T-helper 2 cell treated with Interferon-gamma antibody and Interleukin-4, amounts not matched to agents 100 ng/mL and 5 ng/mL, for 36 hours (primary cell): ENCODE results near the gene ADM2. TPM values are rescaled to one million over a fixed set of nuclear protein-coding genes. Genes with fewer than 3 reads are reported as not detected.

Source experiments
- intact Hi-C: fragments of 100-400 bp; cut with micrococcal nuclease; formaldehyde crosslinking; loops from one replicate; pipeline ENCODE4 v1.15.1; 2023
- total RNA-seq: library from RNA; stranded (reverse); gene quantifications from 2 replicates; pipeline ENCODE4 v1.2.3, GENCODE V29; 2022

The ADM2 gene
- total RNA-seq, 1 donor from 2014 or later = 2.5 TPM

DNA sequence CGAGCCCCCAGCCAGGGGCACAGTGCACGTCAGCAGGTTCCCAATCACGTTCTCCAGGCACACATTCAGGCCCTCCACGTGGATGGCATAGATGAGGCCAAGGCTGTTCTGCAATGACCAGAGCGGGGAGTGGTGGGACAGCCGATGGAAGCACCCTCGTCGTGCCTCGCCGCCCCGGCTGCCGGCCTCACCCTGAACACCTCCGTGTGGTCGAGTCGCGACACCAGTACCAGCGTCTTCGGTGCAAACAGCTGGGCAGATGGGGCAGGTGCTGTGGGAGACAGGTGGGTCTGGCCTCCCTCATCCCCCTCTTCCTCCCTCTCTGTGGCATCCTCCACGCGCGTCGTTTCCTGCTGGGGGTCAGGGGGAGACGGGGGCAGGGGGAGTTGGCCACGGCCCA is 14.0 kb upstream of the ADM2 start:
- intact Hi-C loops = no loop called here

- intact Hi-C loops = no loop called here
These were observed 13.4 kb upstream of the ADM2 start for GRCh38 chr22:50467773-50468440.

DNA sequence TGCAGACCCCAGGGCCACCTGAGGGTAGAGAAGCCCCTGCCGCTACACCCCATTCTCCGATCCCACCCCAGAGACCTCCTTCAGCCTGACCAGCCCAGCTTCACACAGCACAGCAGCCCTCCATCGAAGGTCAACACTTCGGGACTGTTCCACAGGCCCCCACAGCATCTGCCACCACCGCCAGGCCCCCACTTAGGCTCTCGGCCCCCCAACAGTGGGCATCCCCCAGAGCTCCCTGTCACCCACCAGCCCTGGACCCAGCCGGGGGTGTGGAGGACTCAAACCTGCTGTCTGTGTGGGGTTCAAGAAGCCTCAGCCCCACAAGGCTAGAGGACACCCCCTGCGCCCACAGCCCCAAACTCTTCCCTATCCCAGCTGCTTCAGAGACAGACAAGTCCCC is 12.7 kb upstream of the ADM2 start:
- intact Hi-C loops = no loop called here

GRCh38 chr22:50469377-50470305 is 11.7 kb upstream of the ADM2 start:
- intact Hi-C loops = loop anchor here (2.0 to 5.0 kb wide), 2 partner anchors 127 to 151 kb away; partner anchors contain the start of gene PPP6R2

GRCh38 chr22:50470491-50470890 is 10.9 kb upstream of the ADM2 start:
- intact Hi-C loops = loop anchor here (2.0 to 5.0 kb wide), 2 partner anchors 128 to 150 kb away; partner anchors contain the start of gene PPP6R2

GRCh38 chr22:50471197-50471847 is 10.0 kb upstream of the ADM2 start:
- intact Hi-C loops = loop anchor here (2.0 to 5.0 kb wide), 2 partner anchors 129 to 149 kb away; partner anchors contain the start of gene PPP6R2

- intact Hi-C loops = loop anchor here (2.0 to 5.0 kb wide), 2 partner anchors 130 to 149 kb away; partner anchors contain the start of gene PPP6R2
These were observed 9.4 kb upstream of the ADM2 start for GRCh38 chr22:50471962-50472361.

DNA sequence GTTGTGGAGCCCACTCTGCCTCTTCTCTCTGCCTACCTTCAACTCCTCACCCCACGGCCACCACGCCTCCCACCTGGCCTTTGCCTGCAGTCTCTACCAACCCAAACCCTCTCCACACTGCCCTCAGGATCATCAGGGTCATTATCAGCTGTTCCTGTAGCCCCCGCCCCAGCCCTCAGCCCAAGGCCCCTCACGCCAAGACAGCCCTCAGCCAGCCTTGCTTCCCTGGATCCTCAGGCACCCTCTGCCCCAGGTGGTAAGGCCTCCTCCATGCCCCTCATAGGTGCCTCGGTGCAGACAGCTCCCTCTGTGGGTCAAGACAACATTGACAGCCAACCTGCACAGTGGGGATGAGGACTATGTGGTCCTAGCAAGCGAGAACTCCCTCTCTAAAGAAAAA is 8.3 kb upstream of the ADM2 start:
- intact Hi-C loops = loop anchor here (5.0 kb wide), 1 partner anchor 131 kb away; the partner anchor contains the start of gene PPP6R2

DNA sequence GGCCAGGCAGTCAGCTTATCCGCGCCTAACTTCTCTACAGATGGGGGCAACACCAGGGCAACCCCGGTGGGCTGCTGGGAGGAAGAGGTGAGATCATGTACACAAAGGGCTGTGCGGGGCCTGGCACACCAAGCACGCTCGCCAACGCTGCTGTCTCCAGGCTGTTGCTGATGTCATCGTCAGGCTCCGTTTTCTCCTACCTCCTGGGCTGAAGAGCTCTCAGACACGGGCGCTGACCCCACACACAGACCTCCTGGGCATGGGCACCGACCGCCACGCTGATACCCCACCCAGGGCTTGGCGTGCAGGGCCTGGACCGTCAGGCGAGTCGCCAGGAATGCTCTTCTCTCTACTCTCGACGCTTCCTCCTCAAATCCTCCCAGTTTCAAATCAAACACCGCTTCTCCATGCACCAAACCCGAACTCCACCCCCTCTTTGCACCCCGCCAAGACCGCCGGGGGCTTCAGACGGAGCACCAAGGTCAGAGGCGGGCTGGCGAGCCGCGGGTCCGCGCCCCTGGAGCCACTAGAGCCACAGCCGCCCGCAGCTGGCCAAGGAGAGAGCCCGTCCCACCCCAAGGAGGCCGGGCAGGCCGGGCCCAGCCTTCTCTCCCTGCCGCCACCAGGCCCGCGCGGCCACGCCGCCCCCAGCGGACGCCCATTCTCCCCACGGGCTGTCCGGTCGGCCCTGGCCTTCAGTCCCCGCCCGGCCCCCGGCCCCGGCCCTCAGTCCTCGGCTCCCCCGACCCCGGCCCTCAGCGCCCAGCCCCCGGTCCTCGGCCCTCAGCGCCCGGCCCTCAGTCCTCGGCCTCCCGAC is 7.3 kb upstream of the ADM2 start:
- intact Hi-C loops = loop anchor here (2.0 to 5.0 kb wide), 2 partner anchors 35 to 132 kb away; partner anchors contain the start of genes NCAPH2 and PPP6R2

GRCh38 chr22:50474710-50475651 is 6.4 kb upstream of the ADM2 start, which contains the start of gene SBF1:
Gene SBF1, minus strand, starts transcription at chr22:50475035. Its CDS starts 195 bp downstream, at chr22:50474840.
- intact Hi-C loops = loop anchor here (2.0 to 5.0 kb wide), 2 partner anchors 34 to 133 kb away; partner anchors contain the start of genes NCAPH2 and PPP6R2

DNA sequence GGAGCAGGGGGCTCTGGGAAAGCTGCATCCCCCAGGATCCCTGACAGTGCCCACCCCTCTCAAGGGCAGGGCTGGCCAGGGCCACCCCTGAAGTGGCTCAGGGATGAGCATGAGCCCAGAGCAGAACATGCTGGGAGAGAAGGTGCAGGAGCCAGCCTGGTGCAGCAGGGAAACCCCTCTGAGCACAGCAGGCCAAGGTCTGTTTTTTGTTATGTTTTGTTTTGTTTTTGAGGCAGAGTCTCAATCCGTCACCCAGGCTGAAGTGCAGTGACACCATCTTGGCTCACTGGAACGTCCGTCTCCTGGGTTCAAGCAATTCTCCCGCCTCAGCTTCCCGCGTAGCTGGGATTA is 5.7 kb upstream of the ADM2 start:
- intact Hi-C loops = loop anchor here (2.0 kb wide), 1 partner anchor 33 kb away; the partner anchor contains the start of gene NCAPH2

DNA sequence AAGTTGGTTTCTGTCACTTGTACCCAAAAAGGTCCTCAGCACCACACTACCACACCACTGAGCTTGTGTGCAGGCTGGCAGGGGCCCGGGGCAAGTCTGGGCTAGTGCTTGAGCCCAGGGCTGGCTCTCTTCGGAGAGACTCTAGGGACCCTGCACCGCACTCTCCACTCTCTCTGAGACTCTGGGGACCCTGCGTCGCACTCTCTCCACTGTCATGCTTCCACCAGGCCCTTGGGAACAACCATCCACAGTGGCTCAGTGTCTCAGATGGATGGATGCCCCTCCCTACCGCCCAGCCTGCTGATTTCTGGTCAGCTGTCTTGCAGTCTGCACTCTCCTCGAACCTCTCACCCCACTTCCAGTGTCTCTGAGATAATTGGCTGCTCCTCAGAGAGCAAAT is 4.5 kb upstream of the ADM2 start:
- intact Hi-C loops = no loop called here

DNA sequence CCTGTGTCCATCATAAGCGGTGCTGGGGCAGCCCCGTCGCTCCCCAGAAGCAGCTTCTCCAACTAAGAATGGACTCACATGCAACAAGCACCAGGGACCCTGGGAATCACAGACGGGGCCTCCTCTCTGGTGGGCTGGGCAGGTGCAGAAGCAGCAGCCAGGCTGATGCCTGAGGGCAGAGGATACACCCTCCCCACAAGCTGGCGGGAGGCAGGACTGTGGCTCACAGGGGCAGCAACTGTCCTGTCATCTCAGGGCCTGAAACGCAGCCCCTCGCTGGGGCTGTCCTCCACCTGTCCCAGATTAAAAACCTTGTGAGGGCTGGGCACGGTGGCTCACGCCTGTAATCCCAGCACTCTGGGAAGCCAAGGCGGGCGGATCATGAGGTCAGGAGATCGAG is 3.4 kb upstream of the ADM2 start:
- intact Hi-C loops = no loop called here

GRCh38 chr22:50479721-50480120 is 1.6 kb upstream of the ADM2 start:
- intact Hi-C loops = no loop called here

DNA sequence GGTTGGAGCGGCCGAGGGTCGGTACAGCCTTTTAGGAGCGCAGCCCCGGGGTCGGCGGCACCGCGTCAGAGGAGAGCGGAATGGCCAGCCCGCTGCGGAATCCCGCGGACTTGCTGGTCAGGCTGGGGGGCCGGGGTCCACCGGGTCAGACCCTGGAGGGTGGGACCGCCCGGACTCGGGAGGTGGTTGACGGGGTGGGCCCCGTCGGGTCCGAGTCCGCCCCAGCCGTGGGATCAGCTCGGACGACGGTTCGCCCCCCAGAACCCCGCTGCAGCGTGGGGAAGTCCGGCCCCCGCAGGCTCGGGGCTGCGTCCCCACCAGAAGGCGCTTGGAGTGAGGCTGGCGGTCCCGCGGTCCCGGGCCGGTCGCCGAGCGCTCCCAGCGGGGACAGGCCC is 301 bp upstream of the ADM2 start:
- intact Hi-C loops = no loop called here

DNA sequence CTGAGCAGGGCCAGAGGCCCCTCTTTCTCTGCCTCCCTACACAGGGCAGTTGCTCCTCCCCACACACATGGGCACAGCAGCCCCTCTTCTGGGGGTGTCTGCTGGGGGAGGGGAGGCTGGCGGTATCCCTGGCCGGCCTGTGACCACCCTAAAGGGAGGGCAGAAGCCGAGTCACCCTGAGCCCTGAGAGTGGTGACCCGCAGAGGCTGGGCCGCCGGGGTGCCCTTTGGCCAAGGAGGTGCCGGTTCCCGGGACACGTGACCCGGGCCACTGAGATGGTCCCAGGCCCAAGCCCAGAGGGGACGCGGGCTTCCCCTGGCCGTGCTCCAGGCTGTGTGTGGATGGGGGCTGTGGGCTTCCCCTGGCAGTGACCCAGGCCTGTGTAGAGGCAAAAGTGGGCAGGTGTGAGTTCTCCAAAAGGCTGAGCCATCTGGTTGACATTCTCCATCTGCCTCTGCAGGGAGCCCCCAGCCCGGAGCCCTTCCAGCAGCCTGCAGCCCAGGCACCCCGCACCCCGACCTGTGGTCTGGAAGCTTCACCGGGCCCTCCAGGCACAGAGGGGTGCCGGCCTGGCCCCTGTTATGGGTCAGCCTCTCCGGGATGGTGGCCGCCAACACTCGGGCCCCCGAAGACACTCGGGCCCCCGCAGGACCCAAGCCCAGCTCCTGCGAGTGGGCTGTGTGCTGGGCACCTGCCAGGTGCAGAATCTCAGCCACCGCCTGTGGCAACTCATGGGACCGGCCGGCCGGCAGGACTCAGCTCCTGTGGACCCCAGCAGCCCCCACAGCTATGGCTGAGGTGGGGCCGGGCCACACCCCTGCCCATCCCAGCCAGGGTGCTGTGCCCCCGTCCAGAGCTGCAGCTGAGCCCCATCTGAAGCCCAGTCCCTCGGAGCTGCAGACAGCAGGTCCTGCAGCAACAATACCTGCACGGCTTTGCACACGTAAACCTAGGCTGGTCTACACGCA is 1.0 kb downstream of the ADM2 start:
- intact Hi-C loops = no loop called here

GRCh38 chr22:50483106-50483505 is 1.8 kb downstream of the ADM2 start:
- intact Hi-C loops = no loop called here

DNA sequence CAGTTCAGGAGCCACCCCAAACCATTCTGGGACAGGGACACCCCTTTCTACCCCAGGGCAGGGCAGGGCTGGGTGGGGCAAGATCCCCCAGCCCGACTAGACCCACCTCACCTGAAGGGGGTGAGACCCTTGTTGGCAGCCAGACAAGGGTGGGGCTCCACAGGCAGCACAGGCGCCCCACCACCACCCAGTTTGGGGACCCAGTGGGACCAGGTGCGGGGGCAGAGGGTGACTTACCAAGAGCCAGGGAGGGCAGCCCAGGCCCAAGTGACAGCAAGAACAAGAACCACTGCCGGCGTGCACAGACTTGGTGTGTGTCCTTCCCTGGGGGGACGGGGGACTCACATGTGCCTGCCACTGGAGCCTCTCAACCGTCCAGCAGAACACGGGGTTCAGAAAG is 2.2 kb downstream of the ADM2 start:
- intact Hi-C loops = no loop called here
